ENCODE data around the gene MAP3K21.
A peak's percentile ranks its signal among the peaks of the same experiment; 100 is the strongest.

The MAP3K21 gene

DNA sequence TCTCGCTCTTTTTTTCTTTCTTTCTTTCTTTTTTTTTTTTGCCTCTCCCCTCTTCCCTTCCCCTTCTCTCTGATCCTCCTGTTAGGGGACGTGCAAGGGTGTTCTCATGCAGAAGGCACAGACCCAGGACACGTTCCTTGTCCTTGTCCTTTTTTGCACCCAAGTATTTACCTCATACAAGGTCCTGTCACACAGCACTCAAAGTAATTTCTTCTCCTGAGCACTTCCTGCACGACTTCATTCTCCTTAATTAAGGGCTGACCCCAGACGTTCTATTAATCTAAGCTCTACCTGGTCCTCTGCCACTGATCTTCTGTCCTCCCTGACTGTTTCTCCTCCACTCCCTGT, 31.6 kb upstream of the MAP3K21 start:
- no peaks in the 10 kb centered on the region for H3K9me3 ChIP-seq (ENCODE audit: control insufficient read depth, low read length)
- no peak overlapping the region for H3K27ac ChIP-seq (ENCODE audit: low read depth, low read length, severe bottlenecking)
- H3K36me3 ChIP-seq (ENCODE audit: control insufficient read depth, insufficient read depth, low read length): no peaks in the 10 kb centered on the region
- H3K4me3 ChIP-seq (ENCODE audit: extremely low read depth, insufficient read depth, low read length, poor library complexity, severe bottlenecking): peak overlapping the region; percentile 81
- peaks cover 7% of the 10 kb centered on the region for H3K4me1 ChIP-seq (ENCODE audit: control insufficient read depth, insufficient read depth, low read length, poor library complexity, severe bottlenecking)
- 13 to 19% methylated on average over 4 to 5 of the region's 5 CpGs for WGBS, 2 experiments (ENCODE audit: insufficient coverage in 2 of 2)

- 91 to 96% methylated on average over 2 to 3 of the region's 5 CpGs for WGBS, 2 experiments (ENCODE audit: insufficient coverage in 2 of 2)
- Histone ChIP-seq H3K4me3 (ENCODE audit: extremely low read depth, insufficient read depth, low read length, poor library complexity, severe bottlenecking) (no peak overlapping the region), H3K4me1 (ENCODE audit: control insufficient read depth, insufficient read depth, low read length, poor library complexity, severe bottlenecking) (no peaks in the 10 kb centered on the region)
Measured at GRCh38 chr1:233299450-233299849, 28.1 kb upstream of the MAP3K21 start.

DNA sequence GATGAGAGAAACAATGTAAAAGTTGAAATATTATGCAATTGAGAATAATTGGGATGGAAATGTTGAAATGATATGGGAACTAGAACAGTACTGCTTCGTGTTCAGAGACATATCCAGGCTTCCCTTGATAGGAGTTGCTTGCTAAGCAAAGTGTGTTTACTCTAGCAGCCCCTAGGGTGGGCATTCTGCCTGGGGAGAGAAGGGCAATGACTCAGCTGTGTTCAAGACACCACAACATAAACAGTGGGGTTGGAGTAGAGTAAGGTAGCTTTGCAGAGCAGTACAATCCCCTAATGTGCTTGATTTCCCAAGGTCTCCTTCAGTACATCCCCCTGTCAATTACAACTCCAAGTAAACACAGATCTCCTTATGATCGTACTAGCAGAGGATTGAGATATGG, 27.2 kb upstream of the MAP3K21 start:
- no peak overlapping the region for H3K27ac ChIP-seq (ENCODE audit: low read depth, low read length, severe bottlenecking)
- no peaks in the 10 kb centered on the region for H3K36me3 ChIP-seq (ENCODE audit: control insufficient read depth, insufficient read depth, low read length)
- peaks cover 8% of the 10 kb centered on the region for H3K9me3 ChIP-seq (ENCODE audit: control insufficient read depth, low read length)
- 81 to 85% methylated on average over 2 of the region's 2 CpGs for WGBS, 2 experiments (ENCODE audit: insufficient coverage in 2 of 2)
- H3K4me3 ChIP-seq (ENCODE audit: extremely low read depth, insufficient read depth, low read length, poor library complexity, severe bottlenecking): no peak overlapping the region
- H3K4me1 ChIP-seq (ENCODE audit: control insufficient read depth, insufficient read depth, low read length, poor library complexity, severe bottlenecking): no peaks in the 10 kb centered on the region

More at GRCh38 chr1:233299450-233299849, 28.1 kb upstream of the MAP3K21 start:
- Histone ChIP-seq H3K36me3 (ENCODE audit: control insufficient read depth, insufficient read depth, low read length) (no peaks in the 10 kb centered on the region), H3K9me3 (ENCODE audit: control insufficient read depth, low read length) (peaks cover 8% of the 10 kb centered on the region), H3K27ac (ENCODE audit: low read depth, low read length, severe bottlenecking) (no peak overlapping the region)

DNA sequence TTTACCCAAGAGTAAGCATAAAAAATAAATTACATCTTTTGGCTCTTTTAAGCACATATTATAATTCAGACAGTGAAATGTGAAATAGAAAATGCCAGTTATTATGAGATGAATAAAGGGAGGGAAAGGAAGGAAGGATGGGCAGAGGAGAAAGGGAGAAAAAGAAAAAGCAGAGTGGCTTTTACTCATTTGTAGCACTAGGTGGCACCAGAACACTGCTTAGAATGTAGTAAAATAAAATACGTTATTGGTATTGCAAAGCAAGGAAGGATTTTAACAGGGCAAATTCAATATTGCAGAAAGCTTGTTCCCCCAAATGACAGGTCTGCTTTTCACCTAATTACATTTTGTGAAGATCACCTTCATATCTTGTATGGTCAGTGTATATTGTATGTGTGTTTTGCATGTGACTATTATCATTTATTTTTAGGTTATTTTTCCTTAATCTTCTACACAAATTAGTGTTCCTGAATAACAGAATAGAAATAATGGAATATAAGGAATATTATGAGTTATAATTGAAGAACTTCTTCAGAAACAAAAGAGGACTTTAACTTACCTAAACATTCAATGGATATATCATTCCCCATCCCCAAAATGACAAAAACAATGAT, 22.9 kb upstream of the MAP3K21 start:
- WGBS, 2 experiments (ENCODE audit: insufficient coverage in 2 of 2): 0% methylated on average over 1 of the region's 1 CpG

DNA sequence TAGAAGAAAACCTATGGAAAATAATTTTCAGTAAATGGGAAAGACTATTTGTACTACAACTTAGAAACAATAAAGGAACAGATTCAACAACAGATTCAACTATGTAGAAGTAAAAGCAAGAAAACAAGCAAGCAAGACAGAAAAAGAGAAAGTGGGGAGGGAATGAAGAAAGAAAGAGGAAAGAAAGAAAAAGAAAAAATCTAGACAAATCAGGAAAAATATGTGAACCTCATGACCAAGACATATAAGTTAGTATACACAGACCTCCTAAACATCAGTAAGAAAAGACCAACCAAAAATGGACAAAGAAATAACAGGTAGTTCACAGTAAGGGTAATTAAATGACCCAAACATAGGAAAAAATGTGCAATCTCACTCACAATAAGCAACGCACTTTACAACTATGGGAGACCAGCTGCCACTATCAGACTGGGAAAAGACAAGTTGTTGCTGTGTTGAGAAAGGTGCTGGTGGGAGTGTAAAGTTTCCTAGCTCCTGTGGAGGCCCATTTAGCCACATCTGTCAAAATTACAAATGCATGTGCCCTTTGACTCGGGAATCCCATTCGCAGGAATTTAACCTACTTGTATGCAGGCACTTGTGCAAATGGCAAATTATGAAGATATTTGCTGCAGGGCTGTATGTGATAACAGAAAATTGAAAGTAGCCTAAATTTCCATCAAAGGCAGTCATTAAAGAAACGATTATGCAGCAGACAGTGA, 13.9 kb upstream of the MAP3K21 start:
- Histone ChIP-seq H3K4me3 (ENCODE audit: extremely low read depth, insufficient read depth, low read length, poor library complexity, severe bottlenecking) (no peak overlapping the region), H3K9me3 (ENCODE audit: control insufficient read depth, low read length) (no peaks in the 10 kb centered on the region)
- no CpG with 5 or more reads among the region's 4 CpGs for WGBS, 2 experiments (ENCODE audit: insufficient coverage in 2 of 2)

More for the DNA sequence above, 22.9 kb upstream of the MAP3K21 start:
- H3K9me3 ChIP-seq (ENCODE audit: control insufficient read depth, low read length): peaks cover 8% of the 10 kb centered on the region
- no peaks in the 10 kb centered on the region for H3K36me3 ChIP-seq (ENCODE audit: control insufficient read depth, insufficient read depth, low read length)
- no peaks in the 10 kb centered on the region for H3K4me1 ChIP-seq (ENCODE audit: control insufficient read depth, insufficient read depth, low read length, poor library complexity, severe bottlenecking)
- H3K27ac ChIP-seq (ENCODE audit: low read depth, low read length, severe bottlenecking): no peak overlapping the region
- no peak overlapping the region for H3K4me3 ChIP-seq (ENCODE audit: extremely low read depth, insufficient read depth, low read length, poor library complexity, severe bottlenecking)

GRCh38 chr1:233315718-233316301, 11.7 kb upstream of the MAP3K21 start:
- Histone ChIP-seq H3K4me3 (ENCODE audit: extremely low read depth, insufficient read depth, low read length, poor library complexity, severe bottlenecking) (no peak overlapping the region), H3K4me1 (ENCODE audit: control insufficient read depth, insufficient read depth, low read length, poor library complexity, severe bottlenecking) (no peaks in the 10 kb centered on the region), H3K36me3 (ENCODE audit: control insufficient read depth, insufficient read depth, low read length) (no peaks in the 10 kb centered on the region), H3K27ac (ENCODE audit: low read depth, low read length, severe bottlenecking) (no peak overlapping the region), H3K9me3 (ENCODE audit: control insufficient read depth, low read length) (no peaks in the 10 kb centered on the region)
- WGBS, 2 experiments (ENCODE audit: insufficient coverage in 2 of 2): no CpG with 5 or more reads among the region's 1 CpG

More for the DNA sequence above, 13.9 kb upstream of the MAP3K21 start:
- Histone ChIP-seq H3K27ac (ENCODE audit: low read depth, low read length, severe bottlenecking) (no peak overlapping the region), H3K4me1 (ENCODE audit: control insufficient read depth, insufficient read depth, low read length, poor library complexity, severe bottlenecking) (no peaks in the 10 kb centered on the region), H3K36me3 (ENCODE audit: control insufficient read depth, insufficient read depth, low read length) (no peaks in the 10 kb centered on the region)

DNA sequence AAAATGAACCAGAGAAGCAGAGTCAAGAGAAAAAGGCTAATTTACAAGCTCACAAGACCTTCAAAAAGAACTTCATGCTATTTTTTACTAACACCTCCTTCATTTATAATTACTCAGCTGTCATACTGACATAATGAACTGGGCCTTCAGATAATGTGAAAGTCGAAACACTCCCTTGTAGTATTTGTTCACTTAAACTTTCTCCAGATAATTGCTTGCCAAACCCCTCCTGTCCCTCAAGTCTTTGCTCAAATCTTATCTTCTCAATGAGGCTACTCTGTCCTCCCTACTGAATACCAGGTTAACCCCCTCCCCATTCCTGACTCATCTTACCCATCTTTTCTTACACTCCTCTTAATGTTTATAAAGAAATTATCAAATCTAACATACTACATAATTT, 11.1 kb upstream of the MAP3K21 start:
- H3K27ac ChIP-seq (ENCODE audit: low read depth, low read length, severe bottlenecking): no peak overlapping the region
- H3K36me3 ChIP-seq (ENCODE audit: control insufficient read depth, insufficient read depth, low read length): no peaks in the 10 kb centered on the region
- no peaks in the 10 kb centered on the region for H3K9me3 ChIP-seq (ENCODE audit: control insufficient read depth, low read length)
- WGBS, 2 experiments (ENCODE audit: insufficient coverage in 2 of 2): 77 to 80% methylated on average over 1 of the region's 1 CpG
- no peaks in the 10 kb centered on the region for H3K4me1 ChIP-seq (ENCODE audit: control insufficient read depth, insufficient read depth, low read length, poor library complexity, severe bottlenecking)
- no peak overlapping the region for H3K4me3 ChIP-seq (ENCODE audit: extremely low read depth, insufficient read depth, low read length, poor library complexity, severe bottlenecking)

DNA sequence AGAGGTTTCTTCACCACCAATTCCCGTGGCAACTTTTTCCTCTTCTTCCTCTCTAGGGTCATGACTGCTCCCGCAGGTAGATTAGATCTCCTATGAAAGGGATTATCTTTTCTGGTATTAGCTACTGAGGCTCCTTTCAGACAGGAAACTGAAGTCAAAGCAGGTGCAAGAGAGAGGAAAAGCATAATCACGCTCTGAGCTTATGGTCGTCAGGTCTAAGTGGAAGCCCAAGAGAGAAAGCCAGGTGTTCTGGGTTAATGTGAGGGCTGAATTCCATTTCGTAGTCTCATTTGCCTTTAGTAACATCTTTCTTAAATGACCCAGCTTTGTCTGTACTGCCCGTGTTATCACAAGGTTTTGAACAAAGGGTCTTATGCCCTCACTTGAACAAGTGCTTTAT, 8.3 kb upstream of the MAP3K21 start:
- no peaks in the 10 kb centered on the region for H3K36me3 ChIP-seq (ENCODE audit: control insufficient read depth, insufficient read depth, low read length)
- no peak overlapping the region for H3K4me3 ChIP-seq (ENCODE audit: extremely low read depth, insufficient read depth, low read length, poor library complexity, severe bottlenecking)
- no peaks in the 10 kb centered on the region for H3K9me3 ChIP-seq (ENCODE audit: control insufficient read depth, low read length)
- no peak overlapping the region for H3K27ac ChIP-seq (ENCODE audit: low read depth, low read length, severe bottlenecking)
- 66 to 83% methylated on average over 1 to 5 of the region's 6 CpGs for WGBS, 2 experiments (ENCODE audit: insufficient coverage in 2 of 2)
- H3K4me1 ChIP-seq (ENCODE audit: control insufficient read depth, insufficient read depth, low read length, poor library complexity, severe bottlenecking): no peaks in the 10 kb centered on the region

- Histone ChIP-seq H3K4me1 (ENCODE audit: control insufficient read depth, insufficient read depth, low read length, poor library complexity, severe bottlenecking) (no peaks in the 10 kb centered on the region), H3K36me3 (ENCODE audit: control insufficient read depth, insufficient read depth, low read length) (no peaks in the 10 kb centered on the region), H3K9me3 (ENCODE audit: control insufficient read depth, low read length) (no peaks in the 10 kb centered on the region), H3K27ac (ENCODE audit: low read depth, low read length, severe bottlenecking) (no peak overlapping the region), H3K4me3 (ENCODE audit: extremely low read depth, insufficient read depth, low read length, poor library complexity, severe bottlenecking) (no peak overlapping the region)
- 86% methylated on average over 1 of the region's 2 CpGs for WGBS, 2 experiments (ENCODE audit: insufficient coverage in 2 of 2)
Measured at GRCh38 chr1:233320023-233320422, 7.5 kb upstream of the MAP3K21 start.

- no CpG with 5 or more reads among the region's 1 CpG for WGBS, 2 experiments (ENCODE audit: insufficient coverage in 2 of 2)
- H3K36me3 ChIP-seq (ENCODE audit: control insufficient read depth, insufficient read depth, low read length): no peaks in the 10 kb centered on the region
Measured at GRCh38 chr1:233323718-233324117, 3.8 kb upstream of the MAP3K21 start.

GRCh38 chr1:233326319-233326718, 1.2 kb upstream of the MAP3K21 start:
- H3K27ac ChIP-seq (ENCODE audit: low read depth, low read length, severe bottlenecking): no peak overlapping the region
- H3K4me1 ChIP-seq (ENCODE audit: control insufficient read depth, insufficient read depth, low read length, poor library complexity, severe bottlenecking): no peaks in the 10 kb centered on the region
- no peaks in the 10 kb centered on the region for H3K9me3 ChIP-seq (ENCODE audit: control insufficient read depth, low read length)
- no peaks in the 10 kb centered on the region for H3K36me3 ChIP-seq (ENCODE audit: control insufficient read depth, insufficient read depth, low read length)
- H3K4me3 ChIP-seq (ENCODE audit: extremely low read depth, insufficient read depth, low read length, poor library complexity, severe bottlenecking): no peak overlapping the region

More at GRCh38 chr1:233323718-233324117, 3.8 kb upstream of the MAP3K21 start:
- Histone ChIP-seq H3K27ac (ENCODE audit: low read depth, low read length, severe bottlenecking) (no peak overlapping the region), H3K4me1 (ENCODE audit: control insufficient read depth, insufficient read depth, low read length, poor library complexity, severe bottlenecking) (no peaks in the 10 kb centered on the region), H3K9me3 (ENCODE audit: control insufficient read depth, low read length) (no peaks in the 10 kb centered on the region), H3K4me3 (ENCODE audit: extremely low read depth, insufficient read depth, low read length, poor library complexity, severe bottlenecking) (no peak overlapping the region)
